OCI-LY7 (cell line): ENCODE measurements around the gene RPS15. TPM values are rescaled to one million over a fixed set of nuclear protein-coding genes. Genes with fewer than 3 reads are reported as not detected.
A peak's percentile ranks its signal among the peaks of the same experiment; 100 is the strongest.
"Not testable (repeated sequence)": the region's sequence is repeated elsewhere in the genome, so short reads cannot be mapped to it uniquely, and the experiment has no call there.

ENCODE experiments used
- BruUV-seq: library from RNA; stranded (reverse); fragments of 400-500 nt; replicated peaks from 2 replicates; lab custom pipeline; 2021; lab: Mats Ljungman, UMichigan
- CTCF ChIA-PET: fragments of 300-600 bp; sonication (Branson Sonifier 250); formaldehyde crosslinking; loops from one replicate; lab custom pipeline; 2022; ENCODE audit warnings: antibody characterized with exemption; ENCODE audit not compliant: unreplicated experiment; lab: Charles Lee
- POLR2A ChIA-PET: fragments of 300-600 bp; sonication (Branson Sonifier 250); formaldehyde crosslinking; loops from one replicate; lab custom pipeline; 2022; ENCODE audit warnings: antibody characterized with exemption; lab: Charles Lee
- DNase-seq: peaks from one replicate; pipeline ENCODE4 v3.0.0-alpha.2; 2015; ENCODE audit warnings: low spot score
- H2AFZ ChIP-seq: fragments of 200-600 bp; sonication (generic), shearing (Covaris generic); 2 replicates; pipeline ENCODE4 v1.6.1; 2014; ENCODE audit warnings: mild to moderate bottlenecking, antibody characterized with exemption, low read length, moderate library complexity
- H3K27ac ChIP-seq: fragments of 200-600 bp; sonication (generic); 2 replicates; pipeline ENCODE4 v1.5.1; 2014; ENCODE audit warnings: mixed run types, low read depth, mild to moderate bottlenecking, moderate library complexity, low read length, inconsistent platforms; ENCODE audit not compliant: poor library complexity, severe bottlenecking
- H3K36me3 ChIP-seq: fragments of 200-600 bp; sonication (generic); 2 replicates; pipeline ENCODE4 v1.6.1; 2014; ENCODE audit warnings: mild to moderate bottlenecking, antibody characterized with exemption, low read length, moderate library complexity, mixed read lengths; ENCODE audit not compliant: insufficient read depth
- H3K4me1 ChIP-seq: fragments of 200-600 bp; sonication (generic); 2 replicates; pipeline ENCODE4 v1.5.1; 2014; ENCODE audit warnings: mild to moderate bottlenecking, low read length; ENCODE audit not compliant: insufficient read depth, poor library complexity, severe bottlenecking
- H3K4me2 ChIP-seq: fragments of 200-600 bp; sonication (generic); 2 replicates; pipeline ENCODE4 v1.6.1; 2014; ENCODE audit warnings: mild to moderate bottlenecking, low read length
- H3K4me3 ChIP-seq: fragments of 200-600 bp; sonication (generic); 2 replicates; pipeline ENCODE4 v1.5.1; 2014; ENCODE audit warnings: mild to moderate bottlenecking, low read depth, low read length; ENCODE audit not compliant: poor library complexity, severe bottlenecking
- H3K79me2 ChIP-seq: fragments of 200-600 bp; sonication (generic); 2 replicates; pipeline ENCODE4 v1.6.1; 2016; ENCODE audit warnings: low read depth, mild to moderate bottlenecking, low read length, moderate library complexity, mixed read lengths; ENCODE audit not compliant: insufficient read depth
- H3K9me2 ChIP-seq: fragments of 200-600 bp; sonication (generic); 2 replicates; pipeline ENCODE4 v1.6.1; 2016; ENCODE audit warnings: mild to moderate bottlenecking, low read length, mixed read lengths; ENCODE audit not compliant: insufficient read depth
- H3K9me3 ChIP-seq: fragments of 200-600 bp; sonication (generic); 2 replicates; pipeline ENCODE4 v1.6.1; 2014; ENCODE audit warnings: mild to moderate bottlenecking, mixed run types, low read length, mixed read lengths
- H4K20me1 ChIP-seq: fragments of 200-600 bp; sonication (generic); 2 replicates; pipeline ENCODE4 v1.6.1; 2014; ENCODE audit warnings: mild to moderate bottlenecking, antibody characterized with exemption, low read length, moderate library complexity, mixed read lengths; ENCODE audit not compliant: insufficient read depth
- EZH2phosphoT487 ChIP-seq: fragments of 200-600 bp; sonication (generic); IDR thresholded peaks from 2 replicates; pipeline ENCODE4 v1.6.1; 2018; ENCODE audit warnings: low read depth, borderline replicate concordance, mild to moderate bottlenecking, mixed run types, antibody characterized with exemption, low read length, moderate library complexity, mixed read lengths
- intact Hi-C: fragments of 100-400 bp; cut with micrococcal nuclease; formaldehyde crosslinking; loops from one replicate; pipeline ENCODE4 v1.10.0; 2022; ENCODE audit not compliant: unreplicated experiment
- total RNA-seq, 2 experiments: library from RNA; depleted of rRNA in 1 of 2; stranded (reverse); fragments of >200 nt in 1 of 2; shearing (Covaris generic) in 1 of 2; gene quantifications; 2 replicates each; pipeline ENCODE4 v1.2.3, GENCODE V29; 2014 to 2022
- TF ChIP-seq, protein P1 (sequence below): fragments of 200-600 bp; sonication (generic); conservative IDR thresholded peaks from 2 replicates; pipeline ENCODE4 v1.5.1; 2014; ENCODE audit warnings: mild to moderate bottlenecking, antibody characterized with exemption, low read length, moderate library complexity, mixed read lengths

Gene RPS15
- total RNA-seq, 2 experiments from 2014 or later: 1,860 to 2,068 TPM

DNA sequence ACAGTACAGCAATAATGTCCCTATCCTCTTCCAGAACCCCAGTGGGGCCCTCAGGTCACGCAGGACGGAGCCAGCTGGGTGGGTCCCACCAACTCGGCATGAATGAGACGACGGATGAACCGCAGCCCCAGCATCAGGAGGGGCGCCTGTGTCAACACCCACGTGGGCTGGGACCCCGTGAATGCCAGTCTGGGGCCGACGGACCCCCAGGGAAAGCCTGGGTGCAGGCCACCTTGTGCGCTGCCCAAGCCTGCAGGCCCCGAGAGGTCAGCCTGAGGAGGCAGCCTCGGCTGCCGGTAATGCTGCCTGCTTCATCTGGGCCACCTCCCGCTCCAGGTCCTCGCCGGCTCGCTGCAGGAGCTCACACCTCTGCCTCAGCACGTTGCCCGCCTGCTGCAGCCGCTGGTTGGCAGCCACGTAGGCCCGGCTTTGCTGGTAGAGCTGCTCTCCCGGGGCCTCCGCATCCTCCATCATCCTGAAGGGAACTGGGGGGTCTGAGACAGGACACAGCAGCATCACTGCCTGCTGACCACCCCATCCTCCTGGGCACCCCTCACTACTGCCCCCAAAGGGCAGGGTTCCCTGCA is 36.7 kb downstream of the RPS15 start:
- H3K27ac ChIP-seq: no peak overlapping the region
- no TSS peak for BruUV-seq
- H3K9me3 ChIP-seq: no peaks in the 10 kb centered on the region
- DNase-seq: no peak
- H2AFZ ChIP-seq: no peak overlapping the region
- H3K79me2 ChIP-seq: peaks cover 17% of the 10 kb centered on the region
- ChIA-PET POLR2A (no interaction called here), CTCF (no interaction called here)
- peaks cover 29% of the 10 kb centered on the region for H3K4me1 ChIP-seq
- no peak for TF ChIP-seq EZH2phosphoT487
- TF ChIP-seq, protein P1, sequence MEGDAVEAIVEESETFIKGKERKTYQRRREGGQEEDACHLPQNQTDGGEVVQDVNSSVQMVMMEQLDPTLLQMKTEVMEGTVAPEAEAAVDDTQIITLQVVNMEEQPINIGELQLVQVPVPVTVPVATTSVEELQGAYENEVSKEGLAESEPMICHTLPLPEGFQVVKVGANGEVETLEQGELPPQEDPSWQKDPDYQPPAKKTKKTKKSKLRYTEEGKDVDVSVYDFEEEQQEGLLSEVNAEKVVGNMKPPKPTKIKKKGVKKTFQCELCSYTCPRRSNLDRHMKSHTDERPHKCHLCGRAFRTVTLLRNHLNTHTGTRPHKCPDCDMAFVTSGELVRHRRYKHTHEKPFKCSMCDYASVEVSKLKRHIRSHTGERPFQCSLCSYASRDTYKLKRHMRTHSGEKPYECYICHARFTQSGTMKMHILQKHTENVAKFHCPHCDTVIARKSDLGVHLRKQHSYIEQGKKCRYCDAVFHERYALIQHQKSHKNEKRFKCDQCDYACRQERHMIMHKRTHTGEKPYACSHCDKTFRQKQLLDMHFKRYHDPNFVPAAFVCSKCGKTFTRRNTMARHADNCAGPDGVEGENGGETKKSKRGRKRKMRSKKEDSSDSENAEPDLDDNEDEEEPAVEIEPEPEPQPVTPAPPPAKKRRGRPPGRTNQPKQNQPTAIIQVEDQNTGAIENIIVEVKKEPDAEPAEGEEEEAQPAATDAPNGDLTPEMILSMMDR: no peak
- H4K20me1 ChIP-seq: peaks cover 7% of the 10 kb centered on the region; the same call in 1 of the 2 replicates
- peaks cover 21% of the 10 kb centered on the region for H3K36me3 ChIP-seq
- intact Hi-C loops: no loop called here
- no peak overlapping the region for H3K4me3 ChIP-seq
- no peaks in the 10 kb centered on the region for H3K9me2 ChIP-seq
- H3K4me2 ChIP-seq: no peak overlapping the region

DNA sequence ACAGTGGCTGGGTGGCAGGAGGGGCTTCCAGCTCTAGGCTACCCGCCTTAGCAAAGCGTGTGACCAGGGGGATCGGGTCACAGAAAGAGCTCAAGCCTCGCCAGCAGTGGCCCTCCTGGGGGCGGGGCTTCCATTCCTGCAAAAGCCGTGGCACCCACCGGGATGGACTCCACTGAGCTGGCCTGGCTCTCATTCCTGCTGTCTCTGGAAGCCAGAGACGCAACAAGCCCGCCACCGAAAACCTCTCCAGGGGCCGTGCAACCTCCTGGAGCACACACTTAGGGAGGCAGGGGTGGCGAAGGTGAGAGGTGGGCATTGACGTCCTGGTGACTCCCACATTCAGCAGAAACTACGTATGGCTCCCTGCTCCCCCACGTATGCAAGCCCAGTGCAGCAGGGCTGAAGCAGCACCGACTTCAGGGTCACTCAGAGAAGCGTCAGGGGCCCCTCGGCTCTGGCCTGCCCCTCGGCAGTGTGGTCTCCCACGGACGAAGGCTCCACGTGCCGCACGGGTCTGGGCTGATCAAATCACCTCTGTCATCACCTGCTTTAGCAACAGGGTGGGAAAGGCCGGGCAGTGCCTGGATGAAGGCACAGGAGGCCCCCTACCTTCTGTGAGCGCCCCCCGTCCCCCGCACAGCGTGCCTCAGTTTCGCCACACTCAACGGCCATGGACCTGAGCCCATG is 37.7 kb downstream of the RPS15 start:
- no peaks in the 10 kb centered on the region for H3K9me3 ChIP-seq
- DNase-seq: no peak
- POLR2A ChIA-PET: no interaction called here
- TF ChIP-seq, protein P1: no peak
- no peak for TF ChIP-seq EZH2phosphoT487
- peaks cover 21% of the 10 kb centered on the region for H3K36me3 ChIP-seq
- H3K4me3 ChIP-seq: no peak overlapping the region
- no TSS peak for BruUV-seq
- intact Hi-C loops: no loop called here
- H4K20me1 ChIP-seq: peaks cover 7% of the 10 kb centered on the region; the same call in 1 of the 2 replicates
- no peak overlapping the region for H3K27ac ChIP-seq
- peaks cover 25% of the 10 kb centered on the region for H3K4me1 ChIP-seq
- no peak overlapping the region for H3K4me2 ChIP-seq
- CTCF ChIA-PET: no interaction called here
- peaks cover 17% of the 10 kb centered on the region for H3K79me2 ChIP-seq
- no peak overlapping the region for H2AFZ ChIP-seq
- H3K9me2 ChIP-seq: no peaks in the 10 kb centered on the region

DNA sequence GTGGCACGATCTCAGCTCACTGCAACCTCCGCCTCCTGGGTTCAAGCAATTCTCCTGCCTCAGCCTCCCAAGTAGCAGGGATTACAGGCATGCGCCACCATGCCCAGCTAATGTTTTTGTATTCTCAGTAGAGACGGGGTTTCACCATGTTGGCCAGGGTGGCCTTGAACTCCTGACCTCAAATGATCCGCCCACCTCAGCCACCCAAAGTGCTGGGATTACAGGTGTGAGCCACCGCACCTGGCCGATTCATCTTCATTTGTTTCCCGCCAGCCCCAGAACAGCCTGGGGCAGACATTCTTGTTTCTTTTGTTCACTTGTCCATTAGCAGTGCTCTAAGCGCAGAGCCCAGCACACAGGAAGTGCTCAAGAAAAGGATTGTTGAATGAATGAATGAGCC is 38.9 kb downstream of the RPS15 start:
- BruUV-seq, CTCF ChIA-PET, H3K27ac ChIP-seq, intact Hi-C loops, POLR2A ChIA-PET, H4K20me1 ChIP-seq, H2AFZ ChIP-seq, H3K4me3 ChIP-seq, DNase-seq, H3K9me2 ChIP-seq, H3K9me3 ChIP-seq: not testable (repeated sequence)
- Histone ChIP-seq H3K4me2 (peak overlapping the region; percentile 73; the same call in 1 of the 2 replicates), H3K79me2 (peaks cover 17% of the 10 kb centered on the region), H3K36me3 (peaks cover 21% of the 10 kb centered on the region), H3K4me1 (peaks cover 14% of the 10 kb centered on the region)
